Measurements from ENCODE around the gene ARL16.

DNA sequence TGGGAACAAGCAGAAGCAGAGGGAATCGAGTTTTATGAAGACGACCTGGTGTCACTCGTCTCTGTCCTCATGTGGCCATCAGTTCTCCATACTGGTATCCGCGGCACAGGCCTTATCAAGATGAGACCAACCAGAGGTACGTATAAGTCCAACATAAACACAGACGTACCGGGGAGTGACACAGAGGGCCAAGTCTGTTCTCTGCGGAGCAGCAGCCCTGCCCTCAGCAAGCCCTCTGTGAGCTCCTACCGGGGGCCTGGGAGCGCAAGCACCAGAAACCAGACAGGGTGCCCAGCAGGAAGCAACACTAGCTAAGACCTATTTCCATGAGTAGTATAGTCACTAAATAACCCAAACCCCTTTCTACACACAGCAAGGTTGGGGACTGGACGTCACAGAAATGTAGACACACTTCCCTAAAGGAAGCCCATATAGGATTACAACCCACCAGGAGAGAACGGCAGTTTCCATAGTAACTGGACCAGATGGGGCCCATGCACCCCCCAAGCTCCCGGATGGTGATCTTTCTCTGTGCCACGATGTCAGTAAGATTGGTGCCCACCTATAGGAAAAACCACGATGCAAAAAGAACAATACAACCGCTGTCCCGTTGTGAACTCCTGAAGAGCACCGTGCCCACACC lies 911 bp downstream of the ARL16 start:
- TF ChIP-seq CTCF (IDR thresholded peaks at IDR 0.05) (no peak), POLR2AphosphoS5 (IDR thresholded peaks at IDR 0.05; ENCODE audit: low read depth, low read length) (no peak), SIN3A (IDR thresholded peaks at IDR 0.05; ENCODE audit: borderline replicate concordance, insufficient read depth, low read depth, low read length) (no peak)
